Activated naive CD8-positive, alpha-beta T cell treated with anti-CD3 and anti-CD28 coated beads for 36 hours (primary cell): Measurements from ENCODE around the gene EXOC6. TPM values are rescaled to one million over a fixed set of nuclear protein-coding genes. Genes with fewer than 3 reads are reported as not detected.
"Not testable (repeated sequence)": the region's sequence is repeated elsewhere in the genome, so short reads cannot be mapped to it uniquely, and the experiment has no call there.

Source experiments
- DNase-seq: peaks from one replicate; pipeline ENCODE4 v3.0.0; 2021
- H3K27ac Mint-ChIP-seq: one replicate; pipeline ENCODE4 v1.8.0; 2022; ENCODE audit warnings: mild to moderate bottlenecking, moderate library complexity, mixed read lengths
- H3K27me3 Mint-ChIP-seq: one replicate; pipeline ENCODE4 v1.8.0; 2022; ENCODE audit warnings: mild to moderate bottlenecking, mixed read lengths
- H3K36me3 Mint-ChIP-seq: one replicate; pipeline ENCODE4 v1.8.0; 2021; ENCODE audit warnings: mild to moderate bottlenecking, mixed read lengths
- H3K4me1 Mint-ChIP-seq: one replicate; pipeline ENCODE4 v1.8.0; 2021; ENCODE audit warnings: mixed read lengths
- H3K4me3 Mint-ChIP-seq: one replicate; pipeline ENCODE4 v1.8.0; 2022; ENCODE audit warnings: mild to moderate bottlenecking, moderate library complexity, mixed read lengths
- H3K9me3 Mint-ChIP-seq: one replicate; pipeline ENCODE4 v1.8.0; 2022; ENCODE audit warnings: mixed read lengths
- total RNA-seq, 2 experiments: library from RNA; stranded (reverse); gene quantifications; one replicate each; pipeline ENCODE4 v1.2.3, GENCODE V29; 2021

The EXOC6 gene
- total RNA-seq, 2 experiments from 2014 or later, result 11.9 to 12.4 TPM

- Mint-ChIP-seq H3K36me3 (no peaks in the 10 kb centered on the region), H3K27ac (no peak overlapping the region), H3K27me3 (peaks cover 15% of the 10 kb centered on the region), H3K9me3 (no peaks in the 10 kb centered on the region), H3K4me3 (no peak overlapping the region), H3K4me1 (no peaks in the 10 kb centered on the region)
- DNase-seq, result no peak
These were observed 240.1 kb downstream of the EXOC6 start for GRCh38 chr10:93088466-93088865.

GRCh38 chr10:93090619-93091018 is 242.3 kb downstream of the EXOC6 start:
- H3K36me3 Mint-ChIP-seq, result no peaks in the 10 kb centered on the region
- H3K4me1 Mint-ChIP-seq, result no peaks in the 10 kb centered on the region
- H3K27ac Mint-ChIP-seq, result no peak overlapping the region
- H3K9me3 Mint-ChIP-seq, result no peaks in the 10 kb centered on the region
- no peak overlapping the region for H3K4me3 Mint-ChIP-seq
- H3K27me3 Mint-ChIP-seq, result peaks cover 15% of the 10 kb centered on the region
- no peak for DNase-seq

GRCh38 chr10:93091960-93092359 is 243.6 kb downstream of the EXOC6 start:
- H3K4me1 Mint-ChIP-seq, result no peaks in the 10 kb centered on the region
- no peaks in the 10 kb centered on the region for H3K9me3 Mint-ChIP-seq
- no peak overlapping the region for H3K4me3 Mint-ChIP-seq
- no peak overlapping the region for H3K27ac Mint-ChIP-seq
- DNase-seq, result no peak
- no peaks in the 10 kb centered on the region for H3K36me3 Mint-ChIP-seq
- peaks cover 15% of the 10 kb centered on the region for H3K27me3 Mint-ChIP-seq

GRCh38 chr10:93095225-93095624 is 246.9 kb downstream of the EXOC6 start:
- no peak for DNase-seq
- Mint-ChIP-seq H3K27ac (no peak overlapping the region), H3K4me3 (no peak overlapping the region), H3K9me3 (no peaks in the 10 kb centered on the region), H3K27me3 (peaks cover 7% of the 10 kb centered on the region), H3K36me3 (no peaks in the 10 kb centered on the region), H3K4me1 (no peaks in the 10 kb centered on the region)

GRCh38 chr10:93096901-93097300 is 248.6 kb downstream of the EXOC6 start:
- Mint-ChIP-seq H3K4me1 (no peaks in the 10 kb centered on the region), H3K9me3 (no peaks in the 10 kb centered on the region), H3K27me3 (no peaks in the 10 kb centered on the region), H3K27ac (no peak overlapping the region), H3K4me3 (no peak overlapping the region), H3K36me3 (no peaks in the 10 kb centered on the region)
- no peak for DNase-seq

GRCh38 chr10:93097386-93097785 is 249.1 kb downstream of the EXOC6 start:
- Mint-ChIP-seq H3K36me3 (no peaks in the 10 kb centered on the region), H3K27me3 (no peaks in the 10 kb centered on the region), H3K9me3 (no peaks in the 10 kb centered on the region), H3K4me1 (no peaks in the 10 kb centered on the region), H3K27ac (no peak overlapping the region), H3K4me3 (no peak overlapping the region)
- no peak for DNase-seq

- H3K27me3 Mint-ChIP-seq, result no peaks in the 10 kb centered on the region
- H3K27ac Mint-ChIP-seq, result no peak overlapping the region
- H3K4me1 Mint-ChIP-seq, result no peaks in the 10 kb centered on the region
- H3K4me3 Mint-ChIP-seq, result no peak overlapping the region
- no peaks in the 10 kb centered on the region for H3K36me3 Mint-ChIP-seq
- H3K9me3 Mint-ChIP-seq, result peaks cover 3% of the 10 kb centered on the region
- DNase-seq, result no peak
These were observed 250.5 kb downstream of the EXOC6 start for GRCh38 chr10:93098816-93099215.

GRCh38 chr10:93099670-93100069 is 251.3 kb downstream of the EXOC6 start:
- H3K36me3 Mint-ChIP-seq, result no peaks in the 10 kb centered on the region
- H3K4me1 Mint-ChIP-seq, result no peaks in the 10 kb centered on the region
- H3K27me3 Mint-ChIP-seq, result no peaks in the 10 kb centered on the region
- DNase-seq, result no peak
- H3K9me3 Mint-ChIP-seq, result peaks cover 5% of the 10 kb centered on the region
- no peak overlapping the region for H3K4me3 Mint-ChIP-seq
- H3K27ac Mint-ChIP-seq, result no peak overlapping the region

- H3K27ac Mint-ChIP-seq, H3K36me3 Mint-ChIP-seq, H3K4me1 Mint-ChIP-seq: not testable (repeated sequence)
These were observed 252.8 kb downstream of the EXOC6 start for GRCh38 chr10:93101148-93101547.

GRCh38 chr10:93103953-93104352 is 255.6 kb downstream of the EXOC6 start:
- Mint-ChIP-seq H3K4me1 (no peaks in the 10 kb centered on the region), H3K9me3 (peaks cover 5% of the 10 kb centered on the region), H3K27ac (no peak overlapping the region), H3K4me3 (no peak overlapping the region), H3K27me3 (no peaks in the 10 kb centered on the region), H3K36me3 (no peaks in the 10 kb centered on the region)
- no peak for DNase-seq

More at GRCh38 chr10:93101148-93101547, 252.8 kb downstream of the EXOC6 start:
- H3K4me3 Mint-ChIP-seq, H3K27me3 Mint-ChIP-seq, H3K9me3 Mint-ChIP-seq, DNase-seq: not testable (repeated sequence)

GRCh38 chr10:93106631-93107072 is 258.3 kb downstream of the EXOC6 start:
- Mint-ChIP-seq H3K36me3 (no peaks in the 10 kb centered on the region), H3K9me3 (peaks cover 5% of the 10 kb centered on the region), H3K27me3 (no peaks in the 10 kb centered on the region), H3K4me3 (no peak overlapping the region), H3K4me1 (no peaks in the 10 kb centered on the region), H3K27ac (no peak overlapping the region)
- DNase-seq, result no peak

Other genes starting within 250 kb of the EXOC6 start
- gene HHEX, start 158.6 kb upstream of the EXOC6 start, total RNA-seq, result under 1 TPM; 0.38 to 0.56 TPM
- not detected for gene CYP26C1, start 212.3 kb downstream of the EXOC6 start, total RNA-seq
- gene CYP26A1, start 225.4 kb downstream of the EXOC6 start, total RNA-seq, result not detected